GM21737 (cell line): ENCODE results near the gene RAD51B.

ENCODE experiments used
- ATAC-seq: cut with Tn5 transposase; IDR thresholded peaks from one replicate; pipeline ENCODE4 v1.9.1; 2021; ENCODE audit warnings: mild to moderate bottlenecking, moderate library complexity; ENCODE audit not compliant: unreplicated experiment

RAD51B gene

DNA sequence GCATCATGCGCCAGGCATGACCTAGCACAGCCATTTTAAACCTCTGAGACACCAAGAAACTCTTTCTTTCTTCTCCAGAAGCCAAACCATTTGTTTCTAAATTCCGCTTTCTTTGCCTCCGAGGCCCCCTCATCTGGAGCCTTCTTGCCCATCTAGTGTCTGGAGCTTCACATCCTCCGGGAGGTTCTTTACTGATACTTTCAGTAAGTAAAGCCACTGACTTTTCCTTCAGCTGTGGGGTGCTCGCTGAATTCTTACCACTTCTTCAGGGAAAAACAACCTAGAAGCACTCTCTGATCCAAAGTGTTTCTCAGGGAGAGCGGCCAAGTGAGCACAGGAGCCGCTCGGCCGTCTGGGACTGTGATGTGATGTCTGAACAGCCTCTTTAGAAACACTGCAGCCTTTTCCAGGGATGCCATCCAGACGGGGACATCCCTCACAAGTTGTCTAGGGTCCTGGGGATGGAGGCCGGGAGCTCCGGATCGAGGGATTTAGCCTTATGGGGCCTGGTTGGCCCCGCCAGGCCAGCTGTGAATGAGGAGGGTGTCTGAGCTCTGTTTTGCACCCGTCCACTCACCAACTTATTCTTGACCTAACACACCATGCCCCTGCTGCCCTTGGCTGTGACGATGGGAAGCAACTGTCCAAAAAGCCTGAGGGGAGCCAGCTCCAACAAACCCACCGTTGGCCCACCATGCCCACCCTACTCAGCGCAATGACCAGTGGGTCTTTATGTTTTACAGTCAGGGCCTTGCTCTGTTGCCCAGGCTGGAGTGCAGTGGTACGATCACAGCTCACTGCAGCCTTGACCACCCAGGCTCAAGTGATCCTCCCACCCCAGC, 812.7 kb downstream of the RAD51B start:
- no peak for ATAC-seq

DNA sequence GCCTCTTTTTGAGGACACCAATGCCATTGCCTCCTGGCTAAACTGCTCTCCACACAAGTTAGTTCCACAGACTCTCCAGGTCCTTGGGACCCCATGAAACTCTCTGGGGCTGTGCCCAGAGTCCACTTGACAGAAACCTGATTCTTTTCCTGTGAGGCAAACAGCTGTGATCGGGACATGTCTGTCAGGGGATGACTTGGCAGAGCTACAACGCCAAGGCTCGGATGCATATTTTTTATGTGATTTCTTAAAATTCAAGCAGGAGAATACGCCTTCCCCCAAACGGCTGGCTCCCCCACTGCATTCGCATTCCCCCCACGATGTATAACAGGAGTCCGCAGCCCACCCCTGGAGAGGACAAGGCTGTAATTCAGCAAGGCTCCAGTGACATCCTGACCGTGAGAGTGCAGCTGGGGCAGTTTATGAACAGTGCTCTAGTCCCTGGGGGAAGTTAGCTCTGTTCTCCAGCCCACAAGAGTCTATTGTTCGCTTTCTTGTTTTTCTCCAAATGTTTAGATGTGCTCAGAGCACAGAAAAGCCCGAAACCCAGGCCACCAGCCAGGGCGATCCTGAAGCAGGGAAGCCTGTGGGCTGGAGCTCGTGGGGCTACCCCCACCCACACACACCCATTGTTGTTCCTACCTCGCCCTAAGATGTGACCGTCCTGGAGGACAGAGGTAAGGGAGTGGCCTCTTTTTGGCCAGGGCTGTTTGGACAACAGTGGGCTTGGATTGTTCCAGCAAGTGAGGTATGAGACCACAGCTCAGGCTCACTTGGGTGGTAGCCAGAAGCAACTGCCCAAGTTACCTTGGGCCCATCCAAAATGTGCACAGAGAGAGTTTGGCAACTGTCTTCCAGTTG, 813.8 kb downstream of the RAD51B start:
- no peak for ATAC-seq

DNA sequence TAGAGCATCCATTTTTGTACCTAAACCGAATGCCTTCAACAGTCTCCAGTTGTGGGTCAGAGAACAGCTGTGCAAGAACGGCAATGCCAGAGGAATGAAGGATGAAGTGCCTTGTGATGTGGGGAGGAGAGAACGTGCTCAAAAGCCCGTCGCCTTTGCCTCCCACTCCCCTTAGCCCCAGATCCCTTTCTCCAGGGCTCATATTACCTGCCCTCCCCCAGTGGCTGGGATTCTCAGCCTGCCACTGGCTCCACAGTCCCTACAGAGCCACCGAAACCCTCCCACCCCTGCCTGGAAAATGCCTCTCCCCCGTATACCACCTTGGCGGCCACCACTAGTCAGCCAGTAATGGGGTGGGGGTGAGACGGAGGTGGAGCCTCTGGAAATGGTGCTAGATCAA, 814.8 kb downstream of the RAD51B start:
- ATAC-seq: no peak

GRCh38 chr14:68634874-68635595, 815.5 kb downstream of the RAD51B start:
- ATAC-seq: no peak

- no peak for ATAC-seq
These were observed 817.0 kb downstream of the RAD51B start for GRCh38 chr14:68636597-68636996.

DNA sequence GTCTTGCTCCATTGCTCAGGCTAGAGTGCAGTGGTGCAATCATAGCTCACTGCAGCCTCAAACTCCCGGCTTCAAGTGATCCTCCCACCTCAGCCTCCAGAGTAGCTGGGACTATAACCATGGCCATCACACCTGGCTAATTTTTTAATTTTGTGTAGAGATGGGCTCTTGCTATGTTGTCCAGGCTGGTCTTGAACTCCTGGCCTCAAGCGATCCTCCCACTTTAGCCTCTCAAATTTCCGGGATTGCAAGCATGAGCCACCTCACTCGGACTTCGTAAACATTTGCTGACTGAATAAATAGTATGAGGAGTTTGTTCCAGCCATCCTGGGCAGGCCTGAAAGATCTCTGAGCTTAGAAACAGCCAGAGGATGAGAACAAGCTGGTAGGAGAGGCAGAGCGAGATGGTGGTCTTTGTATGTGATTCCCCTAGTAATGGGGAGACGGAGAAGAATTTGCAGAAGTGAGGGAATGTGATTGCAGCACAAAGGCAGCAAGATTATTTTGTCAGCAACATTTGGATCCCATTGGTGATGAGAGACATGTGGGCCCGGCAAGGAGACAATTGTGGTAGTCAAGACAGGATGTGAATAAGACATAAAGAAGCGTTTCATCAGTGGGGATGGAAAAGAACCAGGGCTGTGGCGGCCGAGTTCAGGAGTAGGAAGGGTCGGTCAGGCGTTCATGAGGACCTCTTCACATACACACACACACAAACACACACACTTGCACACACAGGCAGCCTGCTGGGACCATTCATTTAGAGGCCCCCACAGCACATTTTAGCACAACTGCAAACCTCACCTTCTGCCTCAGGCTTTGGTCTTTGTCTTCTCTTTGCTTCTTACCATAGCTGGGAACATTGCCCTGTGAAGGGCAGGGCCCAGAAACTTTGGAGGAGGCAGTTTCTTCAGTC, 817.8 kb downstream of the RAD51B start:
- no peak for ATAC-seq

DNA sequence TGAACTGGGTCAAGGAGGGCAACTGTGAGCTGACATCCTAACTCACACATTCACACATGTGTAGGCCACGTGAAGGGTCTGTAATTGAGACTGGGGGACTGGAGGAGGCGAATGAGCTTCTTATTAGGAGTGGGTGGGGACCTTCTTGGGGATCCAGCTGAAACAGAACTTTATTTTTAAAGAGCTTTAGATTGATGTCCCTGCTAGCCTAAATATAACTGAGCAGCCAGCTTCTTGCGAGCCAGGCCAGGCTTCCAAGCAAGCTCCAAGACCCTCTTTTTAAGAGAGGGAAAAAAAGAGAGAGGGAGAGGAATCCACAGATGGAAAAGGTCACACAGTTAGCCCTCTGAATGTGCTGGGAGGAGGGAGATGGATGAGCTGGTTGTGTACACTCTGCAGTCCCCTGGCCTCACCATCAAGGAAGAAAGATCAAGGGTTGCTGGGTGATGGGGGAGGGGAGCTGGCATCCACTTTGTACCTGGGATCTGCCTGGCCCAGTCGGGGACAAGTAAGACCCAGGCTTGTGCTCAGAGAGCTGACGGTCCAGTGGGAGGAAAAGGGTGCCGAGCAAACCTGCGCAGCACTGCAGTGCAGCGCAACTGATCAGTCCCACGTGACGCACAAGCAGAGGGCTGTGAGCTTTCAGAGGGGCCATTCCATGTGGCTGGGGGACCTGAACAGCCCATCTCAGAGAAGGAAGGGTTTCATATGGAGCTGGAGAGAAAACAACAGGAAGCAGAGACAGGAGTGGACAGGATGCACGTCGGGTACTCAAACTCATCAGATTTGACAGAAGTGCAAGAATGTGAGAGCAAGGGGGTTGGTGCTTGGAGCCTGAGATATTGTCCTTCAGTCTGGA, 818.8 kb downstream of the RAD51B start:
- ATAC-seq: no peak

DNA sequence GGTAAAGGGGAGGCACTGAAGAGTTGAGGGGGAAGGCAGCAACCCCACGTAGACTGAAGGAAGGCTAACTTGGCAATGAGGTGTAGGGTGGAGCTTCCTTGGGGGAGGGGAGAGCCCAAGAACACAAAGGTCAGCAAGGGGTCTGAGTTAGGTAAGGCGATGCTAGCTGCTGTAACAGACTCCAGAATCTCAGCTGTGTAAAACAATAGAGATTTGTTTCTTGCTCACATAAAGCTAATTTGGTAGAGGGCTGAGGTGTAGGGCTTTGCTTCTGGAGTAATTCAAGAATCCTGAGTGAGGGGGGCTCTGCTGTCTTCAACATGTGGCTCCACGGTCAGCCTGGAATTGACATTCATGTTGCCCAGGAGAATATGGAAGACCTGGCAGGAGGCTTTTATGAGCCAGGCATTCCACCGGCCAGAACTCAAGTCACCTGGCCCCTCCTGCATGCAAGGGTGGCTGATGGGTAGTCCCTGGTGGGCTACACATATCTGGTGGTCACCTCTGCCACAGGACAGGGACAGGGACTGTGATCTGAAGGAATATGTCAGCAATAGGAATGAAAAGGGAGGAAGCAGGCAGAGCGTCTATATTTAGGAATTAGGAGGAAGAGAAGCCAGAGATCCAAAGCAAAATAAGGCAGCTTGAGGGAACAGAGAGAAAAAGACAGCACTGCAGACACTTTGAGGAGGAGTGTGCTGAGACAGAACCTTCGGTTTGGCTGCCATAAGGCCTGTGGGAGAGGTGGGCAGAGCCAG, 819.6 kb downstream of the RAD51B start:
- no peak for ATAC-seq

- ATAC-seq: no peak
These were observed 820.4 kb downstream of the RAD51B start for GRCh38 chr14:68639758-68640574.

DNA sequence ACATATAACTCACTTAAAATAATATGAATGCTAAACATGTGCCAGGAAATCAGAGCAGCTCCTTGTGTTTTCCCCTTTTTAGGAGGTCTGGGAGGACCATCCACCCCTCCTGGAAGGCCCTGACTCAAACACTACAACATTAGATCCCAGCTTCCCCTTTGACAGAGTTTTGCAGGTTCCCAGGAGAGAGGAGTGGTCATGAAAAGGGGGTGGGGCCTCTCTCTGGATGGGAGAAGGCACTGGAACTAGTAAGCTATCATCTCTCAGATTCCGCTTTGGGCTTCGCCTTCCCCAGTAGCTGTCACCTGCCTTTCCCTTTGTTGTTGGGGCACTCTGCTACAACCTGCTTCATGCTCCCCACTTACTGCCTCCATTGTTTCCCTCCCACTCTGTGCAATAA, 824.1 kb downstream of the RAD51B start:
- no peak for ATAC-seq

GRCh38 chr14:68644101-68644500, 824.5 kb downstream of the RAD51B start:
- ATAC-seq: no peak

DNA sequence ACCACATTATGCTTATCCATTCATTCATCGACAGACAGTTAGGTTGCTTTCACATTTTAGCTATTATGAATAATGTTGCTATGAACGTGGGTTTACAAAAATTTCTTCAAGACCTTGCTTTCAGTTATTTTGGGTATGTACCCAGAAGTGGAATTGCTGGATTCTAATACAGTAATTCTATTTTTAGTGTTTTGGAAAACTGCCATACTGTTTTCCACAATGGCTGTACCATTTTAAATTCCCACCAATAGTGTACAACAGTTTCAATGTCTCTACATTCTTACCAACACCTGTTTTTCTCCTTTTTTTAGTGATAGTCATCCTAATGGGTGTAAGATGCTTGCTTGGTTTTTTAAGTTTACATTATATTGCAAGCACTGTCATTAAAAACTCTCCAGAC, 825.8 kb downstream of the RAD51B start:
- ATAC-seq: no peak

- ATAC-seq: no peak
These were observed 830.1 kb downstream of the RAD51B start for GRCh38 chr14:68649476-68650189.

- ATAC-seq: no peak
These were observed 830.9 kb downstream of the RAD51B start for GRCh38 chr14:68650404-68650994.

GRCh38 chr14:68651075-68651474, 831.5 kb downstream of the RAD51B start:
- no peak for ATAC-seq

GRCh38 chr14:68651652-68652432, 832.3 kb downstream of the RAD51B start:
- no peak for ATAC-seq
